SK-N-SH (cell line): Measurements from ENCODE around the gene PRRC2A.

Source experiments
- EZH2phosphoT487 ChIP-seq: fragments of 200-600 bp; sonication (generic); IDR thresholded peaks from 2 replicates; pipeline ENCODE4 v1.6.1; 2017; ENCODE audit warnings: low read depth, mixed run types, mild to moderate bottlenecking, antibody characterized with exemption, moderate library complexity, borderline replicate concordance
- FOXJ3 ChIP-seq: sonication (generic); formaldehyde crosslinking; IDR thresholded peaks from 2 replicates; pipeline ENCODE4 v1.5.1; 2020; ENCODE audit warnings: mild to moderate bottlenecking, missing genetic modification reagents
- FOXM1 ChIP-seq: IDR thresholded peaks from 2 replicates; pipeline ENCODE4 v1.4.0; 2012; ENCODE audit warnings: low read depth, mild to moderate bottlenecking
- GABPA ChIP-seq: IDR thresholded peaks from 2 replicates; pipeline ENCODE4 v1.4.0; 2012; ENCODE audit warnings: low read depth, mild to moderate bottlenecking
- MEF2A ChIP-seq: IDR thresholded peaks from 2 replicates; pipeline ENCODE4 v1.4.0; 2012; ENCODE audit warnings: low read depth, borderline replicate concordance
- NFIC ChIP-seq: IDR thresholded peaks from 2 replicates; pipeline ENCODE4 v1.4.0; 2012; ENCODE audit warnings: borderline replicate concordance
- NRF1 ChIP-seq: IDR thresholded peaks from 2 replicates; pipeline ENCODE4 v1.6.1; 2012; ENCODE audit warnings: low read depth, mild to moderate bottlenecking, low read length
- TEAD4 ChIP-seq: IDR thresholded peaks from 2 replicates; pipeline ENCODE4 v1.4.0; 2012; ENCODE audit warnings: mild to moderate bottlenecking, borderline replicate concordance; ENCODE audit not compliant: insufficient read depth
- YY1 ChIP-seq: IDR thresholded peaks from 2 replicates; pipeline ENCODE4 v1.4.0; 2012; ENCODE audit warnings: low read depth, mild to moderate bottlenecking
- TF ChIP-seq, protein P1 (sequence below): fragments of 200-600 bp; sonication (generic); IDR thresholded peaks from 2 replicates; pipeline ENCODE4 v1.6.1; 2017; ENCODE audit warnings: antibody characterized with exemption, mild to moderate bottlenecking, moderate library complexity
- TF ChIP-seq, protein P2 (sequence below): IDR thresholded peaks from 2 replicates; pipeline ENCODE4; 2012
- TF ChIP-seq, protein P3 (sequence below): IDR thresholded peaks from 2 replicates; pipeline ENCODE4 v1.6.1; 2012; ENCODE audit warnings: mild to moderate bottlenecking, low read depth, low read length, moderate library complexity
- TF ChIP-seq, protein P4 (sequence below): IDR thresholded peaks from 2 replicates; pipeline ENCODE4 v1.4.0; 2012; ENCODE audit warnings: low read depth, borderline replicate concordance

DNA sequence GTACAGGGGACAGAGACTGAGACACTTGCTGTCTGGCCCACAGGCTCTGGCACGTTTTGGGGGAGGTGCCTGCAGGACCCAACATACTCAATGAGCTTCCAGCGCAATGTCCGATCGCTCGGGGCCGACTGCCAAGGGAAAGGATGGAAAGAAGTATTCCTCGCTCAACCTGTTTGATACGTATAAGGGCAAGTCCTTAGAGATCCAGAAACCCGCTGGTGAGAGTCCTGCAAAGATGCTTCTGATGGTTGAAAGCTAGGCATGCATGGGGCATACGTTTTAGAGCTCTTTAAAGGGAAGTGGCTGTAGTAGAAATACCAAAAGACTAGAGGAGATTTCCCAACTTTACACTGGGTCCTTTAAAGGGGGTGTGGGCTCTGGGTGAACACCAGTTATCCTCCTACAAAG lies 2.2 kb downstream of the PRRC2A start:
- TF ChIP-seq, protein P1, sequence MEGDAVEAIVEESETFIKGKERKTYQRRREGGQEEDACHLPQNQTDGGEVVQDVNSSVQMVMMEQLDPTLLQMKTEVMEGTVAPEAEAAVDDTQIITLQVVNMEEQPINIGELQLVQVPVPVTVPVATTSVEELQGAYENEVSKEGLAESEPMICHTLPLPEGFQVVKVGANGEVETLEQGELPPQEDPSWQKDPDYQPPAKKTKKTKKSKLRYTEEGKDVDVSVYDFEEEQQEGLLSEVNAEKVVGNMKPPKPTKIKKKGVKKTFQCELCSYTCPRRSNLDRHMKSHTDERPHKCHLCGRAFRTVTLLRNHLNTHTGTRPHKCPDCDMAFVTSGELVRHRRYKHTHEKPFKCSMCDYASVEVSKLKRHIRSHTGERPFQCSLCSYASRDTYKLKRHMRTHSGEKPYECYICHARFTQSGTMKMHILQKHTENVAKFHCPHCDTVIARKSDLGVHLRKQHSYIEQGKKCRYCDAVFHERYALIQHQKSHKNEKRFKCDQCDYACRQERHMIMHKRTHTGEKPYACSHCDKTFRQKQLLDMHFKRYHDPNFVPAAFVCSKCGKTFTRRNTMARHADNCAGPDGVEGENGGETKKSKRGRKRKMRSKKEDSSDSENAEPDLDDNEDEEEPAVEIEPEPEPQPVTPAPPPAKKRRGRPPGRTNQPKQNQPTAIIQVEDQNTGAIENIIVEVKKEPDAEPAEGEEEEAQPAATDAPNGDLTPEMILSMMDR: no peak
- TF ChIP-seq, protein P2, sequence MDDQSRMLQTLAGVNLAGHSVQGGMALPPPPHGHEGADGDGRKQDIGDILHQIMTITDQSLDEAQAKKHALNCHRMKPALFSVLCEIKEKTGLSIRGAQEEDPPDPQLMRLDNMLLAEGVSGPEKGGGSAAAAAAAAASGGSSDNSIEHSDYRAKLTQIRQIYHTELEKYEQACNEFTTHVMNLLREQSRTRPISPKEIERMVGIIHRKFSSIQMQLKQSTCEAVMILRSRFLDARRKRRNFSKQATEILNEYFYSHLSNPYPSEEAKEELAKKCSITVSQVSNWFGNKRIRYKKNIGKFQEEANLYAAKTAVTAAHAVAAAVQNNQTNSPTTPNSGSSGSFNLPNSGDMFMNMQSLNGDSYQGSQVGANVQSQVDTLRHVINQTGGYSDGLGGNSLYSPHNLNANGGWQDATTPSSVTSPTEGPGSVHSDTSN: no peak
- TF ChIP-seq FOXJ3 (CRISPR knock-in tag): no peak
- TF ChIP-seq, protein P3, sequence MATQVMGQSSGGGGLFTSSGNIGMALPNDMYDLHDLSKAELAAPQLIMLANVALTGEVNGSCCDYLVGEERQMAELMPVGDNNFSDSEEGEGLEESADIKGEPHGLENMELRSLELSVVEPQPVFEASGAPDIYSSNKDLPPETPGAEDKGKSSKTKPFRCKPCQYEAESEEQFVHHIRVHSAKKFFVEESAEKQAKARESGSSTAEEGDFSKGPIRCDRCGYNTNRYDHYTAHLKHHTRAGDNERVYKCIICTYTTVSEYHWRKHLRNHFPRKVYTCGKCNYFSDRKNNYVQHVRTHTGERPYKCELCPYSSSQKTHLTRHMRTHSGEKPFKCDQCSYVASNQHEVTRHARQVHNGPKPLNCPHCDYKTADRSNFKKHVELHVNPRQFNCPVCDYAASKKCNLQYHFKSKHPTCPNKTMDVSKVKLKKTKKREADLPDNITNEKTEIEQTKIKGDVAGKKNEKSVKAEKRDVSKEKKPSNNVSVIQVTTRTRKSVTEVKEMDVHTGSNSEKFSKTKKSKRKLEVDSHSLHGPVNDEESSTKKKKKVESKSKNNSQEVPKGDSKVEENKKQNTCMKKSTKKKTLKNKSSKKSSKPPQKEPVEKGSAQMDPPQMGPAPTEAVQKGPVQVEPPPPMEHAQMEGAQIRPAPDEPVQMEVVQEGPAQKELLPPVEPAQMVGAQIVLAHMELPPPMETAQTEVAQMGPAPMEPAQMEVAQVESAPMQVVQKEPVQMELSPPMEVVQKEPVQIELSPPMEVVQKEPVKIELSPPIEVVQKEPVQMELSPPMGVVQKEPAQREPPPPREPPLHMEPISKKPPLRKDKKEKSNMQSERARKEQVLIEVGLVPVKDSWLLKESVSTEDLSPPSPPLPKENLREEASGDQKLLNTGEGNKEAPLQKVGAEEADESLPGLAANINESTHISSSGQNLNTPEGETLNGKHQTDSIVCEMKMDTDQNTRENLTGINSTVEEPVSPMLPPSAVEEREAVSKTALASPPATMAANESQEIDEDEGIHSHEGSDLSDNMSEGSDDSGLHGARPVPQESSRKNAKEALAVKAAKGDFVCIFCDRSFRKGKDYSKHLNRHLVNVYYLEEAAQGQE: no peak
- no peak for TF ChIP-seq FOXM1
- no peak for TF ChIP-seq NRF1
- TF ChIP-seq NFIC: no peak
- no peak for TF ChIP-seq EZH2phosphoT487
- no peak for TF ChIP-seq MEF2A
- TF ChIP-seq GABPA: no peak
- TF ChIP-seq TEAD4: no peak
- TF ChIP-seq, protein P4, sequence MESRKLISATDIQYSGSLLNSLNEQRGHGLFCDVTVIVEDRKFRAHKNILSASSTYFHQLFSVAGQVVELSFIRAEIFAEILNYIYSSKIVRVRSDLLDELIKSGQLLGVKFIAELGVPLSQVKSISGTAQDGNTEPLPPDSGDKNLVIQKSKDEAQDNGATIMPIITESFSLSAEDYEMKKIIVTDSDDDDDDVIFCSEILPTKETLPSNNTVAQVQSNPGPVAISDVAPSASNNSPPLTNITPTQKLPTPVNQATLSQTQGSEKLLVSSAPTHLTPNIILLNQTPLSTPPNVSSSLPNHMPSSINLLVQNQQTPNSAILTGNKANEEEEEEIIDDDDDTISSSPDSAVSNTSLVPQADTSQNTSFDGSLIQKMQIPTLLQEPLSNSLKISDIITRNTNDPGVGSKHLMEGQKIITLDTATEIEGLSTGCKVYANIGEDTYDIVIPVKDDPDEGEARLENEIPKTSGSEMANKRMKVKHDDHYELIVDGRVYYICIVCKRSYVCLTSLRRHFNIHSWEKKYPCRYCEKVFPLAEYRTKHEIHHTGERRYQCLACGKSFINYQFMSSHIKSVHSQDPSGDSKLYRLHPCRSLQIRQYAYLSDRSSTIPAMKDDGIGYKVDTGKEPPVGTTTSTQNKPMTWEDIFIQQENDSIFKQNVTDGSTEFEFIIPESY: no peak
- no peak for TF ChIP-seq YY1
